Caco-2 (cell line): ENCODE data around the gene MEX3B. TPM values are rescaled to one million over a fixed set of nuclear protein-coding genes. Genes with fewer than 3 reads are reported as not detected.

Experiments
- BruUV-seq: library from RNA; stranded (reverse); fragments of 400-500 nt; replicated peaks from 2 replicates; lab custom pipeline; 2021; lab: Mats Ljungman, UMichigan
- CTCF ChIA-PET: fragments of 300-600 bp; sonication (Branson Sonifier 250); formaldehyde crosslinking; loops from one replicate; lab custom pipeline; 2022; ENCODE audit warnings: antibody characterized with exemption; lab: Charles Lee
- POLR2A ChIA-PET: fragments of 300-600 bp; sonication (Branson Sonifier 250); formaldehyde crosslinking; loops from one replicate; lab custom pipeline; 2022; ENCODE audit warnings: antibody characterized with exemption; lab: Charles Lee
- DNase-seq, 2 experiments: peaks; one replicate each; pipeline versions ENCODE4 v3.0.0 to v3.0.0-alpha.2; 2020 to 2022
- H3K27me3 ChIP-seq: replicated peaks from 2 replicates; pipeline ENCODE4 v1.6.0; 2011; ENCODE audit warnings: low read length; ENCODE audit not compliant: control insufficient read depth, insufficient read depth
- H3K36me3 ChIP-seq: 2 replicates; pipeline ENCODE4 v1.5.1; 2011; ENCODE audit warnings: low read length; ENCODE audit not compliant: control insufficient read depth, insufficient read depth
- H3K4me1 ChIP-seq: fragments of 250-450 bp; sonication (Bioruptor Pico); 2 replicates; pipeline ENCODE4 v1.5.1; 2020; ENCODE audit warnings: mild to moderate bottlenecking
- H3K4me3 ChIP-seq: 2 replicates; pipeline ENCODE4 v1.5.1; 2011; ENCODE audit warnings: low read depth, mild to moderate bottlenecking, control low read depth, low read length
- H3K9me3 ChIP-seq: fragments of 250-450 bp; sonication (Bioruptor Pico); 2 replicates; pipeline ENCODE4 v1.5.1; 2020; ENCODE audit warnings: mild to moderate bottlenecking, moderate library complexity
- H3K27ac Mint-ChIP-seq: one replicate; pipeline ENCODE4 v1.8.0; 2022; ENCODE audit warnings: mixed read lengths; ENCODE audit not compliant: unreplicated experiment
- H3K27me3 Mint-ChIP-seq: one replicate; pipeline ENCODE4 v1.8.0; 2022; ENCODE audit warnings: mixed read lengths; ENCODE audit not compliant: insufficient read depth, unreplicated experiment
- H3K36me3 Mint-ChIP-seq: one replicate; pipeline ENCODE4 v1.8.0; 2022; ENCODE audit warnings: mild to moderate bottlenecking, mixed read lengths; ENCODE audit not compliant: insufficient read depth, unreplicated experiment
- H3K4me1 Mint-ChIP-seq: one replicate; pipeline ENCODE4 v1.8.0; 2022; ENCODE audit warnings: low read depth, mixed read lengths; ENCODE audit not compliant: unreplicated experiment
- H3K4me3 Mint-ChIP-seq: one replicate; pipeline ENCODE4 v1.8.0; 2022; ENCODE audit warnings: mild to moderate bottlenecking, moderate library complexity, mixed read lengths; ENCODE audit not compliant: unreplicated experiment
- H3K9me3 Mint-ChIP-seq: one replicate; pipeline ENCODE4 v1.8.0; 2022; ENCODE audit warnings: mixed read lengths; ENCODE audit not compliant: unreplicated experiment
- intact Hi-C: fragments of 100-400 bp; cut with micrococcal nuclease; formaldehyde crosslinking; loops from one replicate; pipeline ENCODE4 v1.10.0; 2022; ENCODE audit not compliant: unreplicated experiment
- total RNA-seq: library from RNA; stranded (reverse); gene quantifications from 2 replicates; pipeline ENCODE4 v1.2.3, GENCODE V29; 2022
- TF ChIP-seq, protein P1 (sequence below), 2 experiments: fragments of 200-600 bp in 1 of 2; IDR thresholded peaks; 1 replicate in 1 of 2; 2 replicates in 1 of 2; pipeline versions ENCODE4 v1.5.1 to v1.8.0; 2011 to 2022; ENCODE audit warnings: antibody characterized with exemption in 1 of 2, control low read depth in 1 of 2, inconsistent platforms in 1 of 2, low read depth in 1 of 2, low read length in 1 of 2, mild to moderate bottlenecking in 1 of 2, moderate library complexity in 1 of 2; ENCODE audit not compliant: insufficient read depth in 1 of 2, severe bottlenecking in 1 of 2, unreplicated experiment in 1 of 2

MEX3B gene
- total RNA-seq, 1 experiment from 2014 or later = 0.34 TPM

DNA sequence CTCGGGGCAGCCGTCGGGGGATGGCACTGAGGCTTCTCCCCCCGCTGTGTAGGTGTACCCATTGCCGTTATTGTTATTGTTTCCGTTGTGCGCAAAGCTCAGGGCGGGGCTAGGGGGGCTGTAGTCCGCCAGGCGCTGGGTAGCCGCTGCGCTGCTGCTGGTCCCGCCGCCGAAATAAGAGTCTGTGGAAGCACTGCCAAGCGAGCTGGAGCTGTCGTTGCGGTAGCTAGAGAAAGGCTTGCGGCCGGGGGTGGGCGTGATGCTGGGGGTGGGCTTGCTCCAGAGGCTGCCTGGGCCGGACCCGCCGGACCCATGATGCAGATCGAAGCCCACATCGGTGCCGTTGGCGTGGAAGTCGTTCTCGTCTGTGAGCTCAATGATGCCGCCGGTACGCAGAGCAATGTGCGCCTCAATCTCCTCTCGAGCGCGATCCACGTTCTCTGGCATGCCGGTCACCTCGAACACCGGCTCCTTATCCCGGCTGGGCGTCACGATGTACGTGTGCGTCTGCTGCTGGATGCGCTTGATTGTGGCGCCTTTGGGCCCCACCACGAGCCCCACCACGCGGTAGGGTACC, 1.9 kb downstream of the MEX3B start:
- Mint-ChIP-seq H3K27me3 (peaks cover 9% of the 10 kb centered on the region), H3K4me1 (no peaks in the 10 kb centered on the region), H3K4me3 (no peak overlapping the region), H3K36me3 (peaks cover 13% of the 10 kb centered on the region), H3K27ac (no peak overlapping the region), H3K9me3 (no peaks in the 10 kb centered on the region)
- H3K9me3 ChIP-seq = no peaks in the 10 kb centered on the region
- no peaks in the 10 kb centered on the region for H3K27me3 ChIP-seq
- H3K36me3 ChIP-seq = no peaks in the 10 kb centered on the region
- TF ChIP-seq, protein P1, sequence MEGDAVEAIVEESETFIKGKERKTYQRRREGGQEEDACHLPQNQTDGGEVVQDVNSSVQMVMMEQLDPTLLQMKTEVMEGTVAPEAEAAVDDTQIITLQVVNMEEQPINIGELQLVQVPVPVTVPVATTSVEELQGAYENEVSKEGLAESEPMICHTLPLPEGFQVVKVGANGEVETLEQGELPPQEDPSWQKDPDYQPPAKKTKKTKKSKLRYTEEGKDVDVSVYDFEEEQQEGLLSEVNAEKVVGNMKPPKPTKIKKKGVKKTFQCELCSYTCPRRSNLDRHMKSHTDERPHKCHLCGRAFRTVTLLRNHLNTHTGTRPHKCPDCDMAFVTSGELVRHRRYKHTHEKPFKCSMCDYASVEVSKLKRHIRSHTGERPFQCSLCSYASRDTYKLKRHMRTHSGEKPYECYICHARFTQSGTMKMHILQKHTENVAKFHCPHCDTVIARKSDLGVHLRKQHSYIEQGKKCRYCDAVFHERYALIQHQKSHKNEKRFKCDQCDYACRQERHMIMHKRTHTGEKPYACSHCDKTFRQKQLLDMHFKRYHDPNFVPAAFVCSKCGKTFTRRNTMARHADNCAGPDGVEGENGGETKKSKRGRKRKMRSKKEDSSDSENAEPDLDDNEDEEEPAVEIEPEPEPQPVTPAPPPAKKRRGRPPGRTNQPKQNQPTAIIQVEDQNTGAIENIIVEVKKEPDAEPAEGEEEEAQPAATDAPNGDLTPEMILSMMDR (IDR thresholded peaks at IDR 0.05; ENCODE audit: insufficient read depth in 1 of 2, low read depth in 1 of 2, low read length in 1 of 2, severe bottlenecking in 1 of 2, unreplicated experiment in 1 of 2) = no peak
- no peak overlapping the region for H3K4me3 ChIP-seq
- intact Hi-C loops = no loop called here
- BruUV-seq = no TSS peak
- no peak for DNase-seq
- peaks cover 3% of the 10 kb centered on the region; the same call in 1 of the 2 replicates for H3K4me1 ChIP-seq
- ChIA-PET CTCF (interaction anchor here (0.7 kb wide), 1 partner anchor 1317 kb away, joined by 9 read pairs; no protein-coding TSS in a partner anchor), POLR2A (no interaction called here)

DNA sequence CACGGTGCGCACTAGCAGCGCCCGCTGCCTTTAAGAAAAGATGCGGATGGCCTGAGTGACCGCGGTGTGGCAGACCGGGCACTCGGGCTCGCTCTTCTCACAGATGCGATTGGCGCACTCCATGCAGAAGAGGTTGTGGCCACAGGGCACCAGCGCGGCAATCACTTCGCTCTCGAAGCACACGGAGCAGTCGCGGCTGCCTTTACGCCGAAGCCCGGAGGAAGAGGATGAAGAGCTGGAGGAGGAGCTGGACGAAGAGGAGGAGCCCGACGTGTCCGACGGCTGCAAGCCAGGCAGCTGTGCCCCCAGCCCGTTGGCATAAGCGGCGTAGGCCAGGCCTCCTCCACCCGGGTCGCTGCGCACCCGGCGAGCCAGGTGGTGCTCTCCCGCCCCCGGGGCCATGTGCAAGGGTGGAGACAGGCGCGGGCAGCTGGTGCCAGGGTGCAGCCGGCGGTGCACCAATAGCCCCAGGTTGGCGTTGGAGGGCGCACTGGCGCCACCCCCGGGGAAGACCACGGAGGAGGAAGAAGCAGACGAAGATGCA, 2.6 kb downstream of the MEX3B start:
- H3K4me3 Mint-ChIP-seq = no peak overlapping the region
- POLR2A ChIA-PET = no interaction called here
- Histone ChIP-seq H3K36me3 (no peaks in the 10 kb centered on the region), H3K9me3 (no peaks in the 10 kb centered on the region), H3K4me3 (no peak overlapping the region), H3K27me3 (no peaks in the 10 kb centered on the region), H3K4me1 (peaks cover 3% of the 10 kb centered on the region; the same call in 1 of the 2 replicates)
- intact Hi-C loops = no loop called here
- no TSS peak for BruUV-seq
- CTCF ChIA-PET = interaction anchor here (0.7 kb wide), 1 partner anchor 1316 kb away, joined by 9 read pairs; no protein-coding TSS in a partner anchor
- no peaks in the 10 kb centered on the region for H3K9me3 Mint-ChIP-seq
- no peak overlapping the region for H3K27ac Mint-ChIP-seq
- TF ChIP-seq, protein P1 (IDR thresholded peaks at IDR 0.05; ENCODE audit: insufficient read depth in 1 of 2, low read depth in 1 of 2, low read length in 1 of 2, severe bottlenecking in 1 of 2, unreplicated experiment in 1 of 2) = no peak
- peaks cover 13% of the 10 kb centered on the region for H3K36me3 Mint-ChIP-seq
- DNase-seq = no peak
- peaks cover 9% of the 10 kb centered on the region for H3K27me3 Mint-ChIP-seq
- H3K4me1 Mint-ChIP-seq = no peaks in the 10 kb centered on the region

DNA sequence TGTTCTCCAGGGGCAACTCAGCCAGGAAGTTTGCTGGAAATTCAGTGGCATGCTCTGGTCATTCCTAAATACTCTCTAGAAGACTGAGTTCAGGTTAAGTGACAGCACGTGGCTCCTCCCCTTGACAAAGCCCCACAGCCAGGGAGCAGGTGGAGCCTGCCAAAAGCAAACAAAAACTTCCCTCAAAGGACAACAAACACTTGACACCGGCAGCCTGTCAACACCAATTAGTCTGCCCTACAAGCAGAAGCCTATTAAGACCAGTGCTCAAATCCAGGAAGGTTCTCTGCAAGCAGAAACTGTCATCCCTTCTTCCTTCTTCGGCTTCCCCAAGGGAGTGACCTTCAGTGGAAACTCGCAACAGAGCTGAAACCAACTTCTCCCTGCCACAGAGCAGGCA, 5.0 kb downstream of the MEX3B start:
- intact Hi-C loops = no loop called here
- Histone ChIP-seq H3K36me3 (no peaks in the 10 kb centered on the region), H3K4me1 (no peaks in the 10 kb centered on the region), H3K27me3 (no peaks in the 10 kb centered on the region), H3K4me3 (no peak overlapping the region), H3K9me3 (no peaks in the 10 kb centered on the region)
- H3K4me3 Mint-ChIP-seq = no peak overlapping the region
- H3K27me3 Mint-ChIP-seq = peaks cover 3% of the 10 kb centered on the region
- no TSS peak for BruUV-seq
- TF ChIP-seq, protein P1 (IDR thresholded peaks at IDR 0.05; ENCODE audit: insufficient read depth in 1 of 2, low read depth in 1 of 2, low read length in 1 of 2, severe bottlenecking in 1 of 2, unreplicated experiment in 1 of 2) = no peak
- H3K4me1 Mint-ChIP-seq = no peaks in the 10 kb centered on the region
- H3K36me3 Mint-ChIP-seq = peaks cover 8% of the 10 kb centered on the region
- no peaks in the 10 kb centered on the region for H3K9me3 Mint-ChIP-seq
- ChIA-PET POLR2A (no interaction called here), CTCF (no interaction called here)
- H3K27ac Mint-ChIP-seq = no peak overlapping the region
- no peak for DNase-seq
